HL-60 (cell line): ENCODE measurements around the gene ITIH5.

Experiments used
- DNase-seq, 2 experiments: peaks; one replicate each; pipeline ENCODE4 v3.0.0-alpha.2; 2010 to 2020; ENCODE audit warnings: low read depth in 1 of 2, low spot score in 1 of 2
- H3K27ac ChIP-seq: fragments of 250-450 bp; sonication (Bioruptor Pico); replicated peaks from 2 replicates; pipeline ENCODE4 v1.5.1; 2020; ENCODE audit warnings: mild to moderate bottlenecking, moderate library complexity
- H3K27me3 ChIP-seq: fragments of 250-450 bp; sonication (Bioruptor Pico); 2 replicates; pipeline ENCODE4 v1.5.1; 2021; ENCODE audit warnings: mild to moderate bottlenecking, moderate library complexity; ENCODE audit not compliant: insufficient read depth, poor library complexity, severe bottlenecking
- H3K4me3 ChIP-seq: replicated peaks from 2 replicates; pipeline ENCODE4 v1.5.1; 2011; ENCODE audit warnings: mild to moderate bottlenecking, control low read depth, low read length; ENCODE audit not compliant: insufficient read depth
- CTCF ChIP-seq: IDR thresholded peaks from one replicate; pipeline ENCODE4 v1.5.1; 2011; ENCODE audit warnings: low read length, control low read depth, inconsistent platforms; ENCODE audit not compliant: insufficient read depth
- GABPA ChIP-seq: IDR thresholded peaks from 2 replicates; pipeline ENCODE4 v1.6.1; 2012; ENCODE audit warnings: low read depth
- POLR2AphosphoS5 ChIP-seq: IDR thresholded peaks from 2 replicates; pipeline ENCODE4 v1.6.1; 2012; ENCODE audit warnings: low read depth
- REST ChIP-seq: IDR thresholded peaks from 2 replicates; pipeline ENCODE4 v1.6.1; 2012; ENCODE audit warnings: low read depth; ENCODE audit not compliant: insufficient replicate concordance
- SPI1 ChIP-seq: IDR thresholded peaks from 2 replicates; pipeline ENCODE4 v1.6.1; 2012; ENCODE audit warnings: low read depth, mild to moderate bottlenecking, borderline replicate concordance

The ITIH5 gene

GRCh38 chr10:7703140-7703539, 36.4 kb upstream of the ITIH5 start, which contains the start of gene ITIH2:
TSS of gene ITIH2 (plus strand) at chr10:7703316. CDS start at chr10:7703435, 119 bp downstream.
- no peak for DNase-seq
- no peaks in the 10 kb centered on the region for H3K27me3 ChIP-seq
- no peak for TF ChIP-seq SPI1
- TF ChIP-seq GABPA: no peak
- TF ChIP-seq CTCF: no peak

GRCh38 chr10:7702288-7702812, 35.6 kb upstream of the ITIH5 start:
- DNase-seq: no peak

More at GRCh38 chr10:7703140-7703539, 36.4 kb upstream of the ITIH5 start, which contains the start of gene ITIH2:
- Histone ChIP-seq H3K27ac (no peak within 1 kb of the TSS), H3K4me3 (no peak within 1 kb of the TSS)

GRCh38 chr10:7701158-7701742, 34.5 kb upstream of the ITIH5 start:
- TF ChIP-seq GABPA (no peak), SPI1 (no peak), CTCF (no peak), REST (no peak), POLR2AphosphoS5 (no peak)
- Histone ChIP-seq H3K4me3 (no peak overlapping the region), H3K27ac (no peak overlapping the region), H3K27me3 (no peaks in the 10 kb centered on the region)
- no peak for DNase-seq

More at GRCh38 chr10:7702288-7702812, 35.6 kb upstream of the ITIH5 start:
- TF ChIP-seq GABPA: no peak
- no peak for TF ChIP-seq SPI1
- TF ChIP-seq CTCF: no peak
- TF ChIP-seq REST: no peak
- TF ChIP-seq POLR2AphosphoS5: no peak
- Histone ChIP-seq H3K4me3 (no peak overlapping the region), H3K27ac (no peak overlapping the region), H3K27me3 (no peaks in the 10 kb centered on the region)

GRCh38 chr10:7700577-7701125, 33.9 kb upstream of the ITIH5 start:
- Histone ChIP-seq H3K27ac (no peak overlapping the region), H3K27me3 (no peaks in the 10 kb centered on the region), H3K4me3 (no peak overlapping the region)
- no peak for DNase-seq
- TF ChIP-seq REST: no peak
- no peak for TF ChIP-seq CTCF
- TF ChIP-seq POLR2AphosphoS5: no peak
- TF ChIP-seq GABPA: no peak
- TF ChIP-seq SPI1: no peak
